Astrocyte of the spinal cord (primary cell): ENCODE results near the gene SOAT2.
A peak's percentile ranks its signal among the peaks of the same experiment; 100 is the strongest.

Source experiments
- DNase-seq: peaks from one replicate; pipeline ENCODE4 v3.0.0; 2011; ENCODE audit warnings: low read depth, low spot score
- H3K4me3 ChIP-seq: 2 replicates; pipeline ENCODE4 v1.5.1; 2011; ENCODE audit warnings: low read depth, mild to moderate bottlenecking, low read length, moderate library complexity
- in situ Hi-C: cut with HindIII; loops from 2 replicates; pipeline ENCODE4 v1.10.0; 2017; ENCODE audit warnings: low sequenced_read_pairs
- TF ChIP-seq, protein P1 (sequence below): IDR thresholded peaks from 2 replicates; pipeline ENCODE4 v1.5.1; 2012; ENCODE audit warnings: low read depth, mild to moderate bottlenecking, low read length, inconsistent platforms

SOAT2 gene

DNA sequence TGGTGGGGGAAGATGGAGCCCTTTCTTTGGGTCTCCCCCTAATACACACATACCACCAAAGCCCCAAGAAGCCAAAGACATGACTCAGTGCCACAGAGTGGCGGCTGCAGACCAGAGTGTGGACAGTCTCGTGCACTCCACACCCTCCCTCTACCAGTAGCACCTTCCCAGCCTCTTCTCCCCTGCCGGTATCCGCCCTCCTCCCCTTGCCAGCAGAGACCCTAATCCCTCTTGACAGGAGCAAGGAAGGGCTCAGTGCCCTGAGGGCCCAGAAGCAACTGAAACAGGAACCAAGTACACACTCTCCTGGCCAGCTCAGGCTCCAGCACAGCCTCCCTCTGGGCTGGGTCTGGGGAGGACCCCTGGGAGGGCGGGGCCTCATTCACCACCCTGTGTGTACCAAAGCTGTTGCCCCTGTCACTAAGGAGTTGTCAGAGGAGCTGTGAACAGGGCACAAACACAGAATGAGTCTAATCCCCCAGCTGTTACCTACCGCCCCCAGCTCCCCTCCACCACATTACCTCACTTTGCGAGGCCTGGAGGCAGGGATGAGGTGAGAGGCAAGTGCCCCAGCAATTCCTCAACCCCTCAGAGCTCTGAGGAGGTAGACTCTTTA lies 32.3 kb upstream of the SOAT2 start:
- in situ Hi-C loops: no loop called here
- DNase-seq: no peak
- TF ChIP-seq, protein P1, sequence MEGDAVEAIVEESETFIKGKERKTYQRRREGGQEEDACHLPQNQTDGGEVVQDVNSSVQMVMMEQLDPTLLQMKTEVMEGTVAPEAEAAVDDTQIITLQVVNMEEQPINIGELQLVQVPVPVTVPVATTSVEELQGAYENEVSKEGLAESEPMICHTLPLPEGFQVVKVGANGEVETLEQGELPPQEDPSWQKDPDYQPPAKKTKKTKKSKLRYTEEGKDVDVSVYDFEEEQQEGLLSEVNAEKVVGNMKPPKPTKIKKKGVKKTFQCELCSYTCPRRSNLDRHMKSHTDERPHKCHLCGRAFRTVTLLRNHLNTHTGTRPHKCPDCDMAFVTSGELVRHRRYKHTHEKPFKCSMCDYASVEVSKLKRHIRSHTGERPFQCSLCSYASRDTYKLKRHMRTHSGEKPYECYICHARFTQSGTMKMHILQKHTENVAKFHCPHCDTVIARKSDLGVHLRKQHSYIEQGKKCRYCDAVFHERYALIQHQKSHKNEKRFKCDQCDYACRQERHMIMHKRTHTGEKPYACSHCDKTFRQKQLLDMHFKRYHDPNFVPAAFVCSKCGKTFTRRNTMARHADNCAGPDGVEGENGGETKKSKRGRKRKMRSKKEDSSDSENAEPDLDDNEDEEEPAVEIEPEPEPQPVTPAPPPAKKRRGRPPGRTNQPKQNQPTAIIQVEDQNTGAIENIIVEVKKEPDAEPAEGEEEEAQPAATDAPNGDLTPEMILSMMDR: no peak
- H3K4me3 ChIP-seq: no peak overlapping the region

DNA sequence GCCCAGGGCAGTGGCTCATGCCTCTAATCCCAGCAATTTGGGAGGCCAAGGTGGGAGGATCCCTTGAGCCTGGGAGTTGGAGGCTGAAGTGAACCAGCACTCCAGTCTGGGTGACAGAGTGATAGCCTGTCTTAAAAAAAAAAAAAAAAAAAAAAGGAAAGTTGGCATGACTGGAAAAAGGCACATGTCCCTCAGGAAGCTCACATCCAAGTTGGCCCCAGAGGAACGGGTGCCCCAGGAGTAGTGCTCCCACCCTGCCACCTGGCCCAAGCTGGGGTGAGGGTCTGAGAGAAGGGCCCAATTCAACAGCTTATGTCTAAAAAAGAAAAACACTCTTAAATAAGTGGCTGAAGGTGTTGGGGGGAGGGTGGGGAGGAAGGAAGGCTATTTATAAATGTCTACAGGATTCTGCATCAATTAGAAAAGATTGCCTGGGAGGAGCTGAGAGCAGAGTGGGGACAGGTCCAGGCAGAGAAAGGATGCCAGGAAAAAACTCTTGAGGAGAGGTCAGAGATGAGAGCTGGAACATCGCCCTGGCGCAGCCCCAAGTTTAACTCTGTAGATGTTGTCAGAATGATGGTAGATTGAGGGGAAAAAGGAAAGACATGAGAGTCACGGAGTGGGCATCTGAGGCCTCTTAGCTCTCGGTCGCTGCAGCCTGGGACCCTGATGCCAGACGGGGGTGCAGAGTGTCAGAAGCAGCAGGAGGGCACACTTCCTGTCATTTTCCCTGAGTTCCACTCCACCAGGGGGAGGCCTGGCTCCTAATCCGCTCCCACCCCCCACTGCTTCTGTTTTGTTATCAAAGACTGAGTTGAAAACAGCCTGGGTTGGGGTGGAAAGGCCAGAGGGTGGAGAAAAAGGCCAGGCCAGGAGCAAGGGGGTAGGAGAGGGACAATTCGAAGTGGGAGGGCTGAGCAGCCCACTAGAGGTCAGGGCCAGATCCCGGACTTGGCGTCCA lies 31.4 kb upstream of the SOAT2 start:
- no peak overlapping the region for H3K4me3 ChIP-seq
- DNase-seq: no peak
- in situ Hi-C loops: no loop called here
- TF ChIP-seq, protein P1: peak; percentile 42

DNA sequence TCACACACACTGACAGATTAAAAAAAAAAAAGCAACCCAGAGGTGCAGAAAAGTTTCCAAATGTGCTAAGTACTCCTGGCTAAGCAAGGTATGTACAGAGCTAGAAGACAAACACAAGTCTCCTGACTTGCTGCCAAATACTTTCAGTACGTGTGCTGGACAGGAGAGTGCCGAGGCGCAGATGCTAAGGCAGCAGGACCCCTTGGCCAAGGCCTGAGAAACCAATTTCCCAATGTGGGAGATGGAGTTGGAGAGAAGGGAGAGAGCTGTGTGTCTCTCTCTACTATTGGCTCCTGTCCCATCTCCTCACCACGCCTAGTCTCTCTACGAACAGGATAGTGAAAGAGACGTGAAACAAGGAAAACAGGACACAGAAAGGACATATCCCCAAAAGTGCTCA lies 29.4 kb upstream of the SOAT2 start:
- in situ Hi-C loops: no loop called here
- DNase-seq: no peak
- TF ChIP-seq, protein P1: no peak
- H3K4me3 ChIP-seq: no peak overlapping the region

DNA sequence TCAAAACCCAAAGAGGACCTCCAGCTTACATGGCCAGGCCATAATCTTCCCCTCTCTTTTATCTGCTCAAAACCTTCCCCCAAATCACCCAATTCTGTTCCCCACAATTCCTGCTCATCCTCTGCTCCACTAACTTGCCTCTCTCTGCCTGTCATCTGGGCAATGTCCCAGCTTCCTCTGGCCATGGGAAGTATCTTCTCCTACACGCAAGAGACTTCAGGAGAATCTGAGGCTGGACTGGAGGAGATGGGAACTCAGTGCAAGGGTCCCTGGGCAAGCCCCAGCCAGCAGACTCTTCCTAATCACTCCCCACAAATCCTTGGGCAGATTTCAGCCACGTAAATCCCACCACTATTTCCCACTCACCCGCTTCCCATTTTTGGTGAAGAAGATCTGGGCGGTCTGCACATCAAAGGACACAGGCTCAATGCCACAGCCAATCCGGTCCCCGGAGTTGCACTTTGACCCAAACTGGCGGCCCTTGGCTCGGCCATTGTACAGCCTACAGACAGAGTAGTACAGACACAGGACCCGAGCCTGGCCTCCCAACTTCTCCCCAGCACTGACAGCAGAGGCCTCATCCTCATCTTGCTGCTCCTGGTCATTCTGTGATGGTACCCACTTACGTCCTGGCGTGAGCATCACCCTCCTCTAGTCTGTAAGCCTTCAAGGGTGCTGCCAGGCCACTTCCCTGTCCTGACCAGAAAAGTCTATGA lies 28.8 kb upstream of the SOAT2 start:
- no peak for DNase-seq
- no peak overlapping the region for H3K4me3 ChIP-seq
- TF ChIP-seq, protein P1: no peak
- in situ Hi-C loops: no loop called here

DNA sequence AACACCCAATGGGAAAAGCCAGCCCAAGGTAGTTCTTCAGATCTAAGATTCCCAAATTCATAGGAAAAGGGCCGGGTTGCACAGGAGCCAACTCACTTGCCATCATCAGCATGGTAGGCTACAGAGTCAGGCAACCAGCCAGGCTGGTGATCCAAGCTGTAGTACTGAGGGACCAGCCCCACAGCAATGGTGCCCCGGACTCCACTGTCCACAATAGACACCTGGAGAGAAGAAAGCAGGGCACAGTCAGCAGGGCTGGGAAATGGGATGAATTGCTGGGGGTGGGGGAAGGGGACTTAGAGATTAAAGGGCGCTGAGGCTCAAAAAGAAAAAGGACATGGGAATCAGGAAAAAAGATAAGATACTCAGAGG lies 28.3 kb upstream of the SOAT2 start:
- TF ChIP-seq, protein P1: no peak
- no peak for DNase-seq
- in situ Hi-C loops: no loop called here

DNA sequence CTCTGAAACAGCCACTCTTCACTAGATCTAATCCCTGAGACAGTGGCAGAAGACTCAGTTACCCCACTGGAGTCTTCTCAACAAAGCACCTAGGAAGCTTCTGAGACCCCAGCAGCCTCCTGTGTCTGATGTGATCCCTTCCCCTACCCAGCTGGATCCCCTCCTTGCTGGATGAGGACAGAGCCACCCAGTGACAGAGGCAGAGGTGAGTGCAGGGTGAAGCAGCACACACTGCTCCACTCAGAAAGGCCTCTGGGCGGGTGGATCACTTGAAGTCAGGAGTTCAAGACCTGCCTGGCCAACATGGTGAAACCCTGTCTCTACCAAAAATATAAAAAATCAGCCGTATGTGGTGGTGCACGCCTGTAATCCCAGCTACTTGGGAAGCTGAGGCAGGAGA lies 26.8 kb upstream of the SOAT2 start:
- TF ChIP-seq, protein P1: no peak
- DNase-seq: no peak
- in situ Hi-C loops: no loop called here
- H3K4me3 ChIP-seq: no peak overlapping the region

More for the DNA sequence above, 28.3 kb upstream of the SOAT2 start:
- no peak overlapping the region for H3K4me3 ChIP-seq
